DND-41 (cell line): ENCODE results near the gene S100A12.
"Not testable (repeated sequence)": the region's sequence is repeated elsewhere in the genome, so short reads cannot be mapped to it uniquely, and the experiment has no call there.

ENCODE experiments used
- CTCF ChIP-seq: IDR thresholded peaks from 2 replicates; pipeline ENCODE4 v1.5.1; 2012; ENCODE audit warnings: borderline replicate concordance, low read length, moderate library complexity, mild to moderate bottlenecking; ENCODE audit not compliant: poor library complexity, severe bottlenecking; ENCODE audit errors: extremely low read depth
- EZH2 ChIP-seq: IDR thresholded peaks from 3 replicates; pipeline ENCODE4 v1.6.1; 2012; ENCODE audit warnings: borderline replicate concordance, low read depth, mild to moderate bottlenecking, moderate library complexity, low read length, inconsistent platforms; ENCODE audit not compliant: severe bottlenecking

GRCh38 chr1:153405825-153406599 is 30.6 kb upstream of the S100A12 start:
- TF ChIP-seq CTCF, EZH2: not testable (repeated sequence)
